DMS114 treated with DMSO at 0.1 percent for 48 hours (cell line): Measurements from ENCODE around the gene GPSM1.
"Not testable (repeated sequence)": the region's sequence is repeated elsewhere in the genome, so short reads cannot be mapped to it uniquely, and the experiment has no call there.

Experiments used
- DNase-seq: peaks from one replicate; lab custom pipeline; 2025; ENCODE audit not compliant: unreplicated experiment; lab: John Stamatoyannopoulos, UW

Gene GPSM1

DNA sequence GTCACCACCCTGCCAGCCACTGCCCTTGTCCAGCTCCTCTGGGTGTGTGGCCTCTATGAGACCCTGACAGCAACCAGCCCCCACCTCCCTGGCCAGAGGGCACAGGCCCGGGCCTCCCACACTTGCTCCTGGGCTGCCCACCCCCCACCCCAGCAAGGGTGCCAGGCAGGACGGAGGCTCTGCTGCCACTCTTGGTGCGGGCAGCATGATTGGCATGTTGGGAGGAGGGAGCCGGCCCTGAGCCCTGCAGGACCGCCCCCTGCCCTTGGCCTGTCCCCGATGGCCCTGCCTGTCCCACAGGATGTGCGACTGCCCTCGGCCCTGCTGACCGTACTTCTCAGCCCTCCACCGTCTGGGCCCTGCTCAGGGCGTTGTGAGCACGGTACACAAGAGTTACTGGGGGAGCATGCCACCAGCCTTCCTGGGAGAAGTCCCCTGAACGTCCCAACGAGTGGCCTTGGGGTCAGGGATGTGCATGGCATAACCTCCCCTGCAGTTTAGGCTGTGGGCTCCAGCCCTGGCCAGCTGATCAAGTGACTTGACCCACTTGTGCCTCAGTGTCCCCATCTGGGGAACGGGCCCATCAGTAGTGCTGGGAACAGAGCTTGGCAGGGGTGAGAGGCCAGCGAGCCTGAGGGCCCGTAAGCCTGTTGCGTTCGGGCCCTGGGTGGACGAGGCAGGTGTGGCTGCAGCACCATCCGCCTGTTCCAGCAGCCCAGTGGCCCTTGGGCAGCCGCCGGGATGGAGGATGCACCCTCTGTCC is 16.0 kb downstream of the GPSM1 start:
- no peak for DNase-seq

DNA sequence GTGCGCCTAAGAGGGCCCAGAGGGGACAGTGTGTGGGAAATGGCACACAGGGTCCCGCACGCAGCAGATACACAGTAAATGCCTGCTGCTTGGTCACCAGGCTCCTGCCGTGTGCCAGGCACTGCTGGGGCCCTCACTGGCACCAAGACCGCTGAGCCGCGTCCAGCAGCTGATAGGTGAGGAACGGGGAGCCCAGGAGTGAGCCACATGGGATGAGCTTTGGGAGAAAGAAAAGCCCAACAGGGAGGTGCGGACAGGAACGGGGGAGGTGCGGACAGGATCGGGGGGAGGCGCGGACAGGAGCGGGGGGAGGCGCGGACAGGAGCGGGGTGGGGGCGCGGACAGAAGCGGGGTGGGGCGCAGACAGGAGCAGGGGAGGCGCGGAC is 16.5 kb downstream of the GPSM1 start:
- no peak for DNase-seq

DNA sequence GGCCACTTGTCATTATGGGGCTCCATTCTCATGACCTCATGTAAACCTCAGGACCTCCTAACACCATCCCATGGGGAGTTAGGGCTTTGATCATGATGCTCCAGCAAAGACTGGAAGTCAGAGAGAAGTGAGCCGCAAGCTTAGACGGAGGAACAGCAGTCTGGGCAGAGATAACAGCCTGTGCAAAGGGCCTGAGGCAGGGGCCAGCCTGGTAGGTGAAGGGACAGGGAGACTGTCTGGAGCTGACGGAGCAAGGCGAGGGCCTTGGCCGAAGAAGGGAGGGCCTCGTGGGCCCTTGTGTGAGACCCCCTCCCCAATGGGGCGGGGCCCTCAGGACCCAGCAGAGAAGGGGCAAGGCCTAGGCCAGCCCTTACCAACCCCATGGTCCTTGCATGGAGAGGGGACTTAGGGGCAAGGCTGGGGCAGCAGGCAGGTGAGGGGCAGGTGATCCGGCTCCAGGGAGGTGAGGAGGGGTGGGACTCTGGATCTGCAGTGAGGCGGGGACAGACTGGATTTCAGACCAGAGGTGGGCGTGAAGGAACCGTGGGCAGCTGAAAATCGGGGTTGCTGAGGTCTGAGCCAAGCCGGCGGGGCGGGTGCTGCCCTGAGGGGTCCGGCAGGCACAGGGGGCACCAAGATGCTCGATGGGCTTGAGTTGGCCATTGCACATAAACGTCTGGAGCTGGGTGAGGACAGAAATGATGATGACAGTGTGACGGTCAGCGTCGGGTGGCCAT is 17.4 kb downstream of the GPSM1 start:
- no peak for DNase-seq

DNA sequence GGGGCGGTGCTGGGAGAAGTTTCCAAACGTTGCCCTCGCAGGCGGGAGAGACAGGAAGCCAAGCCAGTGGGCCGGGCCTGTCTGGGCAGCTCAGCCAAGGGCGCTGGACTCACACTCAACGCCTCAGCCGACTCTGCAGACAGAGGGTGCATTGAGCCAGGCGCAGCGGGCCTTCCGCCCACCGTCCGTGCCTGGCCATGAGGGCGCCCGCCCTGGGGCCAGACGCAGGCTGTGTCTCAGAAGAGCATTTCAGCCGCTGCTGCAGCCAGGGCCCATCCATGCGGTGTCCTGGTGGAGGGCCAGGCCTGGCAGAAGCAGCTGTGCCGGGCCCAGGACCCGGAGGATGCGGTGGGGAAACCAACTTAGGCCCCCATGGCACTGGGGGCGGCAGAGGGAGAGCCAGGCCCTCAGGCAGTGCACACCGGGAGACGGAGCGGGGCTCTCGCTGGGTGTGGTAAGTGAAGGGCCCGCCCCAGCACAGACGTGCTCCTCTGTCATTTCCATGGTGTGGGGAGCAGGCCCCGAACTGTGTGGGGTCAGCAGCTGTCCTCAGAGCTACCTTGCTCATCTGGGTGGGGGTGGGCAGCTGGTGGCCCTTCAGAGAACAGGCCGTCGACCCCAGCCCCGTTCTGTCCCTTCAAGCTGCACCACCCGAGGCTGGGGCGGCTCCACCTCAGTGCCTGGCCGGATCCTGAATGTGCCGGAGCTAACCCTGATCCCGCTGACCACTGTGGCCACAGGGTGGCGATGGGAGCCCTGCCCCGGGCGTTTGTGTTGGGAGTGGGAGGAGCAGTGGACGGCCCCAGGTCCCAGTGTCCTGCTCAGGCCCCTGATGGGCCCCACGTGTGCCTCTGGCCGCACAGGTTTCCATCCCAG is 18.2 kb downstream of the GPSM1 start:
- no peak for DNase-seq

DNA sequence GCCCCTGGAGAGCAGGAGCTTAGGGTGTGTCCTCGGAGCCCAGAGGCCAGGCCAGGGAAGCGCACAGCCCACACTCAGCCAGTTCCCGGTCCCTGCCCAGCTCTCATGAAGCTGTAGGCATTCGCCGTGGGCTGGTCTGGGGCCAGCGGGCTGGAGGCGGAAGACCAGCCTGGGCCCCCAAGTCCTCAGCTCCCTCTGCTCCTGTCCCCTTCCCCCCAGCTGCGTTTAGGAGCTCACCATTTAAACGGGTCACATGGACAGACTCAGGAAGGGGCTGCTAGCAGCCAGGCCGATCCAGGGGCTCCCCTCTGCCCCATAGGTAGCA is 18.8 kb downstream of the GPSM1 start:
- no peak for DNase-seq

DNA sequence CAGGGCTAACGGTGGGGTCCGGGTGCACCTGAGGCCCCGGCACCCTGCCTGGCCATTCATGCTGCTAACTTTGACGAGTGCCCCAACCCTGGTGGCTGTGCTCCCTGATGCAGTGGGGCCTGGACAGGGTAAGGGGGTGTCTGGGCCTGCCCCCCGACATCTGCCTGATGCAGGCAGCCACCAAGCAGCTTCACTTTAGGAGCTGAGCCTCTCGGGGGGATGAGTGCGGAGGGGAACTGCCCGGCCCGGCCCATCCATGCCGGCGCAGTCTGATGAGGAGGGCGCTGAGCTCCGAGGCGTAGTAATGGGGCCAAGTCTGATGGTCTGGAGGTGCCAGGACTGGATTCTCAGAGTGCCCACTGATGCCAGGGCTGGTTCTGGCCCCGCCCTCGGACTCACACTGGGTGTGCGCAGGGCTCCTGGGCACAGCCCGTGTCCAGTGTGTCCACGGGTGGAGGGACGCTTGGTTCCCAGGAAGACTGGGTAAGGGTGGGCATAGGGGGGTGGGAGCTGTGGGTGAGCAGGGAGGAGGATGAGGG is 19.7 kb downstream of the GPSM1 start:
- DNase-seq: no peak

DNA sequence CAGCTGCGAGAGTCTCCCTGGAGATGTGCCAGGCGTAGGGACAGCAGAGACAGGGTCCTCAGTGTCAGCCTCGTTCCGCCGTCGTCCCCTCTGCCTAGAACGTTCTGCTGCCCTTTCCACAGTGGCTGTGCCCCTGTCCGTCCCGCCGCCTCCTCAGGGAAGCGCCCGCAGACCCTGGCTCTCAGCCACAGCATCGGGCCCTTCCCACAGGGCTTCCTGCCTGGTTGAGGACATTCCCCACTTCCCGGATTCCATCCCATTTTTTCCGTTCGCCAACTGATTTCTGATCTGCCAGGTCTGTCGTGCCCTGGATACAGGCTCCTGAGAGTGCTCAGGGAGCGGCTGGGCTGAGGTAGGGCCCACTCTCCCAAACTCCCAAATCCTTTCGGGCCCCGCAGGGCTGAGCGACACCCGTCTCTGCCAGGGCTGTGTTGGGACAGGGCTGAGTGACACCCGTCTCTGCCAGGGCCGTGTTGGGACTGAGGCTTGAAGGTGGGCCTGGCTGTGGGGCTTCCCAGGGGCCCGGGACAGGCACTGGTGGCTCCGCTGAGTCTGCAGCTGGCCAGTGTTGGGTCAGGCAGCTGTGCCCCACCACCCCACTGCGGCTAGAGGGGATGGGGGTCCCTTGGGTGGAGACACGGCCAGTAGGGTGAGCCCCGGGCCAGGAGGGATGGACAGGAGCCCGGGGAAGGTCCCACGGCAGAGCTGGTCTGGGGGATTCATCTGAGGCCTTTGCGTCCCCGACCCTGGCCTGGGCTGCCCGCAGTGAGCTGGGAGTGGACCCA is 20.3 kb downstream of the GPSM1 start:
- DNase-seq: no peak

DNA sequence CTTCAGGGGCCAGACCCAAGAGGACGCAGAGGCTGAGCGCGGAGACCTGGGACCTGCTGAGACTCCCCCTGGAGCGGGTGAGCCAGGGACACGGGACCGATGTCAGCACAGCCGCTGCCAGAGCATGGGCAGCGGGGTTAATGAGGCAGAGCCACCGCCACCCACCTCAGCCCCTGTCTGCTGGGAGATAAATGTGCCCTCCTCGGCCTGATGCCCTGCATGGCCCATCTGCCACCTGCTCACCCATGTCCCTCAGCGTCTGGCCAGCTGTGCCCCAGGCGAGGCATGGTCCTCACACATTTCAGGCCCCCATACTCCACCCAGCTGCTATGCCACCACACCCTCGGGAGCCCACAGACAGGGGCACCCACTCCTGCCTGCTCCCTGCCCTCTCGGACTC is 21.4 kb downstream of the GPSM1 start:
- no peak for DNase-seq

DNA sequence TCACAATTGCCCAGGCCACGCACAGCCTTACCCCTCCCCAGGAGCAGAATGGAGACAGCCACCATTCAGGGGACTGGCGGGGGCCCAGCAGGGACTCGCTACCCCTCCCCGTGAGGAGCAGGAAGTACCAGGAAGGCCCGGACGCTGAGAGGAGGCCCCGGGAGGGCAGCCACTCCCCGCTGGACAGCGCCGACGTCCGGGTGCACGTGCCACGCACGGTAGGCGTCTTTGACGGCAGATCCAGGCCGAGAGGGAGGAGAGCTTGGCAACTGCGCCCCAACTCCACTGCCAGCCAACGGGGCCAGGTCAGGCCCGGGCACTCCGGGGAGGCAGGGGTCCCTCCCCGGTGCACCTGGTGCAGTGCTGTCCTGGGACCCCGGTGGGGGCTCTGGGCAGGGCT is 22.2 kb downstream of the GPSM1 start:
- DNase-seq: no peak

DNA sequence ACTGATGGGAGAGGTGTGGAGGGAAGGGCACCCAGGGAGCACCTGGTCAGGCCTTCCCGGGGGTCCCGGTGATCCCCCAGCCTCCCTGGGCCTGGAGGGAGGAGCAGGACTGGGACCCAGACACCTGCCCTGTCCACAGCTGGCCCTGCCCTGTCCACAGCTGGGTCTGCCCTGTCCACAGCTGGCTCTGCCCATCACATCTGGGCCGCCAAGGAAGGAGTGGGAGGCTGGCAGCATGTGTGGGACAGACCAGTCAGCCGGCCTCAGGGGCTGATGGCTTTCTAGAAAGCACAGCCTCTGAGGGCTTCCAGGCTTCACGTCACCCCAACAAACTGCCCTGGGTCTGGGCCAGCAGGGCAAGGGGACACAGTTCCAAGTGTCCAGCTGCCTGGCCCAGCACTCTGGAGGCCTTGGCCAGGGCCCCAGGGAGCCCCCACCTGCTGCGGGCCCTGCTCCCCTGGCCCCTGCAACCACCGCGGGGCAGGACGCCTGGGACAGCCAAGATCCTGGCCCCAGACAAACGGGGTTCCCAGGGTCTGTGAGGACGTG is 24.0 kb downstream of the GPSM1 start:
- no peak for DNase-seq

DNA sequence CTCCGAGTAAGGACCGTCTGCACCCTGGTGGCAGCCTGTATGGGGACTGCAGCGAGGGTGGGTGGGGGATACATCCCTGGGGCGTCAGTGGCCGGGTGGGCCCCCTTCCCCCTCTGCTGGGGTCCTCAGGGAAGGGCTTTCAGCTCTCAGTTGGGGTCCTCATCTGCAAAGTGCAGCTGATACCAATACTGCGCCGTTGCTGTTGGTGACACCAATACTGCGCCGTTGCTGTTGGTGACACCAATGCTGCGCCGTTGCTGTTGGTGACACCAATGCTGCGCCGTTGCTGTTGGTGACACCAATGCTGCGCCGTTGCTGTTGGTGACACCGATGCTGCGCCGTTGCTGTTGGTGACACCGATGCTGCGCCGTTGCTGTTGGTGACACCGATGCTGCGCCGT is 24.5 kb downstream of the GPSM1 start:
- not testable (repeated sequence) for DNase-seq

DNA sequence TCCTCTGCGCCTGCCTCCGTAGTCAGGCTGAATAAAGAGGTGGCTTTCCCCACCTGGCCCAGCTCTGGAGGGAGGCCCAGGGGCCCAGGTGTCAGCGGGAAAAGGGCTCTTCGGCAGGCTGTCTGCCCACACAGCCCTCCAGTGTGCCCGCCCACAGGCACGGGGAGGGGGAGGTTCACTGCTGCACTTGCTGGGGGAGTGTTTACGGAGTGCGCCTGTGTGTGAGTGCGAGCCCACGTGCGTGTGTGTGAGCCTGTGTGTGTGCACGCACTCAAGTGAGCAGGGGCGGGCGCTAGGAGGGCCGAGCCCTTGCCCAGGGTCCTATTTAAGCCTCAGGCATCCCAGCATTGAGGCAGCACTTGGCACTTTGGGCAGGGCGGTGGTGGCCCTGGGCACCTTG is 25.3 kb downstream of the GPSM1 start:
- DNase-seq: no peak

DNA sequence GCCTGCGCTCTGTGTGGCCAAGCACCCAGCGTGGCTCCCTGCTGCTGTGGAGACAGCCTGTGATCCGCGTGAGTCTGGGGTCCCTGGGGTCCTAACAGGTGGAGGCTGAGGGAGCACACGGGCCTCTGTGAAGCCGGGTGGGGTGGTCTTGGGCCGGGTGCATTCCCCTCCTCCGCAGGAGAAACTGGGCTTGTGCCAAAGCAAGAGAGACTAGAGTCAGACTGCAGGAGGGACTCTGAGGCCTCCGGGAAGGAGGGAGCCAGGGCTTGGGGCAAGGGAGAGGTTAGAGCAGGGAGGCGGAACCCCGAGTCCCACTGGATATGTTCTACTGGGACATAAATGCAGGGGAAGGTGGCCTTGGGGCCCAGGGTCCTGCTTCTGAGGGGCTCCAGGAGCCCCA is 25.7 kb downstream of the GPSM1 start:
- no peak for DNase-seq

DNA sequence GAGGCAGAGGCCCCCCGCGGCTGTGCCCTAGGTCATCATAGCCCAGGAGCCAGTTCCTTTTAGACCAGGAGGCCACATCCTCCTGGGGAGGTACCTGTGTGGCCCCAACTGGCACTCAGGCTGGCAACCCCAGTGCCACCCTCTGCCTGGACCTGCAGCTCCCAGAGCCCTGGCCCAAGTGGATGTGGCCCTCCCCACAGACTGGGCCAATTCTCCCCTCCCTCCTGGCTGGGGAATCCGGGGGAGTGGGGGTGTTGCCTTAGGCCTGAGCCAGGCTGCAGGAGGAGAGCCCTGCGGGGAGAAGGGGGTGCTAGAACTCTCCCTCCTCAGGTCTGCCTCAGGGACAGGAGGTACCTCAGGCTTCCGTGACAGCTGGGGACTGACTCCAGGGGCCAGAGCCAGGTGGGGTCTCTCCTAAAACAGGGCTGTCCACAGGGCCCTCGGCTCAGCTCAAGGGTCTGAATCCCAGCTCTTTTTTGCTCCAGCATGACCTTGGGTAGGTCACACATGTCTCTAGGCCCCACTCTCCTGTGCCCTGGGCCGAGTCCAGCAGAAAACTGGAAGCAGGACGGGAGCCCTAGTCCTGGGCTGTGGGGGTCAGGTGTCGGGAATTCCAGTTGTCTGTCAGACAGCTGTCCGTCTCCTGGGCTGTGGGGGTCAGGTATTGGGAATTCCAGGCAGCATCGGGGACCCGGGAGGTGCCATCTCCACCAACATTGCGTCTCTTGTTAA is 26.6 kb downstream of the GPSM1 start:
- DNase-seq: no peak

DNA sequence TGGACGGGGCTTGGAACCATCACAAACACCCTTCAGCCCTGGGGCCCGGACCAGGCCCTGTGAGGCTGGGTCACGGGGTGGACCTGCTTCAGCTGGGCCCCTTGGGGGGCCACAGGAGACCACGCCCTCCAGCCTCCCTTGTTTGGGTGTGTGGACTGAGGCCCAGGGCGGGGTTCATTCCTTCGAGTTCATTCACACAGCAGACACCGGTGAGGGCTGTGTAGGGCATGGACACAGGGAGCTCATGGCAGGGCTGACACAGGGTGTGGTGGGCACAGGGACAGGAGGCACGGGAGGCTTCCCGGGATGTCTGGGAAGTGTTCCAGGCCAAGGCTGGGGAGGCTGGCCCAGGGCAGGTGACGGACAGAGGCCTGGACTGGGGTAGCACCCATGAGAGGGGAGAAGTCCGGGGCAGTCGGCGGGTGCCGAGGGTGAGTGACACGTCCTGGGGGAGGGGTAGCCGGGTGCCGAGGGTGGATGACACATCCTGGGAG is 27.3 kb downstream of the GPSM1 start:
- DNase-seq: no peak

DNA sequence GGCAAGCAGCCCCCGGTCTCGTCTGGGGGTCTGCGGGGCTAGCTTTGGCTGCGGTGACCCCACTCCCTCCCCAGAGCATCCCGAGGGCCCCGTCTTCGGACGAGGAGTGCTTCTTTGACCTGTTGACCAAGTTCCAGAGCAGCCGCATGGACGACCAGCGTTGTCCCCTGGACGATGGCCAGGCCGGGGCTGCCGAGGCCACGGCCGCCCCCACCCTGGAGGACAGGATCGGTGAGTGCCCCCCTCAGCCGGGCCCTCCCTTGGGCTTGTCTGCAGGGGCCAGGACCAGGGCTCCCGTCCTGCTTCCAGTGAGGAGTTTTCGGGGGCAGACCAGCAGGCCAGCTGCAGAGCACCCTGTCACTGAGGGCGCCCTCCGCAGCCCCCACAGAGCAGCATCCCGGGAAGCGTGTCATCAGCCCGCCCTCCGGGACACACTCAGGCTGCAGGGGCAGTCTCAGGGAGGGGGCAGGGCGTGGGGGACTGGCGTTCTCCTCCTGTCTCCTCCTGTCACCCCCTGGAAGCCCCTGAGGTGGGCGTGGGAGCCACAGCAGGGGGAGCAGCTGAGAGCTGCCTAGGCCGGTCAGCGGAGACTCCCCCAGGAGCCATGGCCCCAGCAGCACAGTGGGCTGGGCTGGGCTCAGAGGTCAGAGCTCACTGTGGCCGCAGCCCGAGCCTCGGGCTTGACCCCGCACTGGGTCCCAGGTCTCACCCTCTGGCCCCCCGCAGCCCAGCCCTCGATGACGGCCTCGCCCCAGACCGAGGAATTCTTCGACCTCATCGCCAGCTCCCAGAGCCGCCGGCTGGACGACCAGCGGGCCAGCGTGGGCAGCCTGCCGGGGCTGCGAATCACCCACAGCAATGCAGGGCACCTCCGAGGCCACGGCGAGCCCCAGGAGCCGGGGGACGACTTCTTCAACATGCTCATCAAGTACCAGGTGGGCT is 28.5 kb downstream of the GPSM1 start:
- DNase-seq: no peak

DNA sequence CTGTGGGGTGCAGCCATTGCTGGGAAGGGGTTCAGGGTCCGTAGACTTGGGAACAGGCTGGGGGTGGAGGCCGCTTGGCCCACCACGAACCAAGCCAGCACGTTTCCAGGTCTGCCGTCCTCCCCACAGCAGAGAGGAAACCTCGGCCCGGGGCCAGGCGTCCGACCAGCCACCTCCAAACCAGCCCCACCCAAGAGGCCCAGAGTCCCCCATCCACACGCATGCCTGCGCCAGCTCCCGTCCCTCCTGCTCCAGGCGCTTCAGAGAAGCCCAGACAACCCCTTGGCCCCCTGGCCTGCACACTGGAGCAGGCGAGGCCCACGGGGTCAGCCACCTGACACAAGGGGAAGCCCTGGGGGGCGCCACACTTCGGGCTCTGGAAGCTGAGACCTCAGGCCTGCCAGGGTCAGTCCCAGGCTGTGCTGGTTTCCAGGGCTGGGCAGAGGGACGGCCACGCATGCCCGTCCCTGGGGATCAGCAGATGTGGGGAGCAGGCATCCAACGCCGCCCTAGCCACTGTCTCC is 29.9 kb downstream of the GPSM1 start:
- DNase-seq: no peak

DNA sequence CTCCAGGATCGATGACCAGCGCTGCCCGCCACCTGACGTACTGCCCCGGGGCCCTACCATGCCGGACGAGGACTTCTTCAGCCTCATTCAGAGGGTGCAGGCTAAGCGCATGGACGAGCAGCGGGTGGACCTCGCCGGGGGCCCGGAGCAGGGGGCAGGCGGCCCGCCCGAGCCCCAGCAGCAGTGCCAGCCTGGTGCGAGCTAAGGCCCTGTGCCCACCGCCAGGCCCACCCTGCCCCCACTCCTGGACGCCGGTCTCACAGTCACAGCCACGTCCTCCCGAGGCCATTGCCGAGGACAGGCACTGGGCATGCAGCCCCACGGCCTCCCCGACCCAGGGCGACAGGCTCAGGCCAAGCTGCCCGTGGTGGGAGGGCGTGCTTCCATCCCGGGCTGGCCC is 30.7 kb downstream of the GPSM1 start:
- no peak for DNase-seq
